DOHH2 (cell line): ENCODE measurements around the gene TCTN1.

ENCODE experiments used
- CTCF ChIP-seq: fragments of 200-600 bp; sonication (generic); IDR thresholded peaks from one replicate; pipeline ENCODE4 v1.5.1; 2014; ENCODE audit warnings: antibody characterized with exemption, mild to moderate bottlenecking, low read depth, low read length; ENCODE audit not compliant: poor library complexity, severe bottlenecking
- EZH2phosphoT487 ChIP-seq: fragments of 200-600 bp; sonication (generic); IDR thresholded peaks from 2 replicates; pipeline ENCODE4 v1.6.1; 2017; ENCODE audit warnings: borderline replicate concordance, mild to moderate bottlenecking, antibody characterized with exemption, low read length, moderate library complexity, mixed read lengths

DNA sequence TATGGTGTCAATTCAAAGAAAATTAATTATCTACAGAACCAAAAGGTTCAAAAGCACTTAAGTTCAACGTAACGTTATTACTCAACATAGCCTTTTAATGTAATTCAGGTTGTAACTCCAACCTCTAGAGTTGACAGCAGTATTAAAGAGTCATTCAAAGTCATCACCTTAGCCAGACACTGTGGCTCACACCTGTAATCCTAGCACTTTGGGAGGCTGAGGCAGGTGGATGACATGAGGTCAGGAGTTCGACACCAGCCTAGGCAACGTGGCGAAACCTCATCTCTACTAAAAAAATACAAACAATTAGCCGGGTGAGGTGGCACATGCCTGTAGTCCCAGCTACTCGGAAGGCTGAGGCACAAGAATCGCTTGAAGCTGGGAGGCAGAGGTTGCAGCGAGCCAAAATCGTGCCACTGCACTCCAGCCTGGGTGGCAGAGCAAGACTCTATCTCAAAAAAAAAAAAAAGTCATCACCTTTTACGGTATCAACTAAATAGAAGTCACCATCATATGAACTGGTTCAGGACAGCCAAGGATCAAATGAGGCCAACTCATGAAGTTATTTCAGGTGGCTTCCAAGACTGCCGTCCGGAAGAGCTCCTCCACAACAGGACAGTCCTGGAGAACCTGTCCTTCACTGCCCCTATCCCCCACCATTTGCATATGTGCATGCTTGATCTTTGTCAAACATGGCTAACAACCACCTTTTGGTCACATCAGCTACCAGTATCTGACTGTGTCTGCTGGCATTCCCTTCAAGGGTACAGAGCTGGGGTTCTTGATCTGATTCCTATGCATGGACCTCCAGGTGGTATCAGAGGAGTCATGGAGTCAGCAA lies 35.0 kb upstream of the TCTN1 start:
- TF ChIP-seq CTCF, result no peak
- TF ChIP-seq EZH2phosphoT487, result no peak
